H1 (cell line): Measurements from ENCODE around the gene SPTB. TPM values are rescaled to one million over a fixed set of nuclear protein-coding genes. Genes with fewer than 3 reads are reported as not detected.

Experiments
- CTCF ChIA-PET: fragments of 300-600 bp; sonication (Branson Sonifier 250); formaldehyde crosslinking; loops from one replicate; lab custom pipeline; 2021; ENCODE audit not compliant: partially characterized antibody; lab: Charles Lee
- POLR2A ChIA-PET: fragments of 300-600 bp; sonication (Branson Sonifier 250); formaldehyde crosslinking; loops from one replicate; lab custom pipeline; 2021; ENCODE audit warnings: inconsistent platforms; ENCODE audit not compliant: partially characterized antibody; lab: Charles Lee
- DNase-seq, 2 experiments: peaks; one replicate each; pipeline versions ENCODE4 v3.0.0 to v3.0.0-alpha.2; 2010 to 2022; ENCODE audit warnings: low spot score in 2 of 2, low read depth in 1 of 2, mixed read lengths in 1 of 2
- FAIRE-seq: peaks from 2 replicates; lab custom pipeline; 2011; peaks lifted over from hg19 to GRCh38; lab: Jason Lieb, UNC
- H2AFZ ChIP-seq: 2 replicates; pipeline ENCODE4 v1.8.1; 2012; ENCODE audit warnings: low read length, inconsistent platforms
- H2AK5ac ChIP-seq: 2 replicates; pipeline ENCODE4 v1.6.1; 2013; ENCODE audit warnings: low read depth, low read length
- H2BK120ac ChIP-seq: replicated peaks from 2 replicates; pipeline ENCODE3; 2013; ENCODE audit warnings: low read depth, low read length, inconsistent platforms
- H2BK12ac ChIP-seq: 2 replicates; pipeline ENCODE4 v1.6.1; 2013; ENCODE audit warnings: low read depth, low read length
- H2BK15ac ChIP-seq: 2 replicates; pipeline ENCODE4 v1.6.1; 2013; ENCODE audit warnings: low read length
- H2BK20ac ChIP-seq: 2 replicates; pipeline ENCODE4 v1.6.1; 2013; ENCODE audit warnings: low read length
- H2BK5ac ChIP-seq: 2 replicates; pipeline ENCODE4 v1.6.1; 2013; ENCODE audit warnings: low read depth, low read length
- H3K14ac ChIP-seq: 2 replicates; pipeline ENCODE4 v1.6.1; 2013; ENCODE audit warnings: inconsistent platforms; ENCODE audit not compliant: insufficient read length
- H3K18ac ChIP-seq: 2 replicates; pipeline ENCODE4 v1.6.1; 2013; ENCODE audit warnings: low read length; ENCODE audit errors: extremely low read depth
- H3K23ac ChIP-seq: 2 replicates; pipeline ENCODE4 v1.6.1; 2013; ENCODE audit warnings: inconsistent platforms; ENCODE audit not compliant: insufficient read length
- H3K23me2 ChIP-seq: 2 replicates; pipeline ENCODE4 v1.6.1; 2013; ENCODE audit warnings: low read depth, low read length
- H3K27ac ChIP-seq: 2 replicates; pipeline ENCODE4 v1.6.1; 2011; ENCODE audit warnings: low read depth, low read length, inconsistent platforms
- H3K27me3 ChIP-seq, 4 experiments: replicated peaks in 1 of 4; 1 replicate in 1 of 4; 2 replicates in 3 of 4; pipeline versions ENCODE4 v1.6.1 to v1.8.1; 2011 to 2013; ENCODE audit warnings: low read length in 3 of 4, mild to moderate bottlenecking in 3 of 4, inconsistent platforms in 2 of 4, mixed read lengths in 2 of 4, moderate library complexity in 1 of 4; ENCODE audit not compliant: control insufficient read depth in 3 of 4, insufficient read depth in 3 of 4; ENCODE audit errors: extremely low read depth in 1 of 4
- H3K36me3 ChIP-seq, 4 experiments: 2 replicates each; pipeline versions ENCODE4 v1.6.1 to v1.8.1; 2011 to 2013; ENCODE audit warnings: mild to moderate bottlenecking in 4 of 4, low read length in 3 of 4, moderate library complexity in 2 of 4, control low read depth in 1 of 4, inconsistent platforms in 1 of 4; ENCODE audit not compliant: insufficient read depth in 4 of 4, control insufficient read depth in 2 of 4
- H3K4ac ChIP-seq: replicated peaks from 2 replicates; pipeline ENCODE3; 2013; ENCODE audit warnings: low read length, low read depth, mixed read lengths, inconsistent platforms; ENCODE audit not compliant: insufficient read length
- H3K4me1 ChIP-seq, 4 experiments: replicated peaks in 1 of 4; 1 replicate in 1 of 4; 2 replicates in 3 of 4; pipeline versions ENCODE4 v1.6.1 to v1.8.1; 2011 to 2013; ENCODE audit warnings: low read length in 3 of 4, inconsistent platforms in 2 of 4, mixed read lengths in 1 of 4; ENCODE audit not compliant: insufficient read depth in 4 of 4, control insufficient read depth in 3 of 4
- H3K4me2 ChIP-seq, 2 experiments: 2 replicates each; pipeline versions ENCODE4 v1.6.1 to v1.8.1; 2011 to 2013; ENCODE audit warnings: low read depth in 2 of 2, low read length in 2 of 2, control low read depth in 1 of 2, inconsistent platforms in 1 of 2, mild to moderate bottlenecking in 1 of 2; ENCODE audit not compliant: insufficient read depth in 1 of 2
- H3K4me3 ChIP-seq, 4 experiments: fragments of 200-600, 300-600 bp in 1 of 4; sonication (generic), shearing (Covaris generic), sonication (Bioruptor Twin) in 1 of 4; 2 replicates each; pipeline versions ENCODE4 v1.5.1 to v1.8.1; 2011 to 2016; ENCODE audit warnings: low read length in 4 of 4, low read depth in 3 of 4, control low read depth in 2 of 4, inconsistent platforms in 2 of 4, mild to moderate bottlenecking in 2 of 4, mixed read lengths in 1 of 4, moderate library complexity in 1 of 4; ENCODE audit not compliant: insufficient read depth in 2 of 4; ENCODE audit errors: extremely low read depth in 1 of 4
- H3K56ac ChIP-seq: replicated peaks from 2 replicates; pipeline ENCODE3; 2013; ENCODE audit warnings: low read depth, mild to moderate bottlenecking, mixed read lengths, low read length, inconsistent platforms; ENCODE audit not compliant: insufficient read length
- H3K79me1 ChIP-seq: 2 replicates; pipeline ENCODE4 v1.6.1; 2013; ENCODE audit warnings: low read depth, low read length, control low read depth
- H3K79me2 ChIP-seq, 2 experiments: 2 replicates each; pipeline versions ENCODE4 v1.6.1 to v1.8.1; 2012 to 2013; ENCODE audit warnings: low read length in 2 of 2, mild to moderate bottlenecking in 2 of 2, inconsistent platforms in 1 of 2; ENCODE audit not compliant: insufficient read depth in 2 of 2, control insufficient read depth in 1 of 2
- H3K9ac ChIP-seq, 4 experiments: replicated peaks in 1 of 4; 1 replicate in 1 of 4; 2 replicates in 3 of 4; pipeline versions ENCODE4 v1.6.1 to v1.8.1; 2011 to 2013; ENCODE audit warnings: low read depth in 3 of 4, low read length in 3 of 4, control low read depth in 2 of 4, mild to moderate bottlenecking in 2 of 4, moderate library complexity in 2 of 4, inconsistent platforms in 1 of 4; ENCODE audit errors: extremely low read depth in 1 of 4
- H3K9me3 ChIP-seq, 2 experiments: 2 replicates each; pipeline versions ENCODE4 v1.6.1 to v1.8.1; 2012 to 2013; ENCODE audit warnings: mild to moderate bottlenecking in 2 of 2, moderate library complexity in 2 of 2, control low read depth in 1 of 2, inconsistent platforms in 1 of 2, low read depth in 1 of 2, low read length in 1 of 2, mixed read lengths in 1 of 2; ENCODE audit not compliant: insufficient read depth in 2 of 2
- H4K20me1 ChIP-seq, 2 experiments: replicated peaks in 1 of 2; 2 replicates each; pipeline versions ENCODE3 to v1.8.1; 2011 to 2013; ENCODE audit warnings: inconsistent platforms in 2 of 2, low read length in 2 of 2, mild to moderate bottlenecking in 1 of 2; ENCODE audit not compliant: insufficient read depth in 2 of 2, control insufficient read depth in 1 of 2
- H4K5ac ChIP-seq: 2 replicates; pipeline ENCODE4 v1.6.1; 2013; ENCODE audit warnings: low read length, low read depth, mixed read lengths, inconsistent platforms; ENCODE audit not compliant: insufficient read length
- H4K8ac ChIP-seq: 2 replicates; pipeline ENCODE4 v1.8.0; 2013; ENCODE audit warnings: mild to moderate bottlenecking, moderate library complexity, low read length, inconsistent platforms; ENCODE audit not compliant: insufficient read depth; ENCODE audit errors: extremely low read depth
- H4K91ac ChIP-seq: replicated peaks from 2 replicates; pipeline ENCODE3; 2013; ENCODE audit warnings: low read length, mixed read lengths, inconsistent platforms; ENCODE audit not compliant: insufficient read length
- CHD1 ChIP-seq: IDR thresholded peaks from 2 replicates; pipeline ENCODE4 v1.6.1; 2012; ENCODE audit warnings: low read depth, low read length, improper control_type of control experiment
- CTBP2 ChIP-seq: IDR thresholded peaks from 2 replicates; pipeline ENCODE4 v1.7.0; 2011; ENCODE audit warnings: borderline replicate concordance, mild to moderate bottlenecking, moderate library complexity, mixed read lengths, low read length; ENCODE audit not compliant: insufficient read depth, insufficient read length
- SIN3A ChIP-seq, 2 experiments: IDR thresholded peaks in 1 of 2; conservative IDR thresholded peaks in 1 of 2; 2 replicates each; pipeline ENCODE4 v1.6.1; 2011 to 2012; ENCODE audit warnings: low read length in 2 of 2, improper control_type of control experiment in 1 of 2, low read depth in 1 of 2, mild to moderate bottlenecking in 1 of 2
- WGBS, 2 experiments: shearing (Covaris generic) in 1 of 2; methylation state at CpG; one replicate each; pipeline versions ENCODE4 v1.1.6 to v1.1.7; 2013 to 2015; ENCODE audit warnings: low lambda C conversion rate in 2 of 2, mixed read lengths in 2 of 2, inconsistent platforms in 1 of 2, low coverage in 1 of 2, missing lambda C conversion rate in 1 of 2; ENCODE audit not compliant: insufficient replicate concordance in 2 of 2, insufficient coverage in 1 of 2, insufficient read length in 1 of 2; ENCODE audit errors: extremely low coverage in 1 of 2, missing lambda C conversion rate in 1 of 2; 5-methylcytosine and 5-hydroxymethylcytosine counted together
- polyA plus RNA-seq, 7 experiments: library from polyadenylated mRNA; depleted of rRNA in 3 of 7; stranded (reverse) in 5 of 7; unstranded in 2 of 7; fragments of >200 nt in 5 of 7; fragments of 200-250 nt in 2 of 7; gene quantifications; 1 replicate in 5 of 7; 2 replicates in 1 of 7; 4 replicates in 1 of 7; pipeline versions ENCODE4 v1.2.1 to v1.2.3, GENCODE V29; 2011 to 2013; ENCODE audit warnings: missing spikeins in 2 of 7, mixed read lengths in 2 of 7
- total RNA-seq: library from RNA; stranded (reverse); fragmentation: NEBNext Ultra II Directional; extraction: Animal tissue kit (Norgen Biotek cat#: 25700); gene quantifications from 2 replicates; pipeline ENCODE4 v1.2.1, GENCODE V29; 2021

SPTB gene
- total and polyA plus RNA-seq, 2 of the 8 experiments (the other 6 are each of a cell fraction or from before 2014, with no cell fraction given), result 0.30 to 2.4 TPM

DNA sequence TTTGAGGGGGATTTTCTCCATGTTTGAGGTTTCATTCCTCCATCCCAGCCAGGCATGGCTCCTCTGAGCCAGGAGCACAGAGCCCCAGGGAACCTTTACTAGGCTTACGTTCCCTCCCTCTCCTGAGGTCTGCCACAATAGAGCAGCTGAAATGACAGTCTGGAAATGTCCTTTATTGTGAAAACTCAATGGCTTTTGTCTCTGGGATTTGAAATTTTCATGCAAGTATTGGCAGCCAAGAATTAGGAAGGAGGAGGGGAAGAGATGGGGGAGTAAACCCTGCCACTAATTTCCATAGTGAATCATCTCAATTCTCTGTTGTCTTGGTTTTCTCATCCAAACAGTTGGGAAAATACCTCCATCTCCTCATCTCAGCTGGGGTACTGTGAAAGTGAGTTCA is 178.0 kb downstream of the SPTB start:
- POLR2A ChIA-PET, result interaction anchor here (7.8 kb wide), 1 partner anchor 14 kb away, joined by 102 read pairs; no protein-coding TSS in a partner anchor
- no peaks in the 10 kb centered on the region for H3K36me3 ChIP-seq
- no peak overlapping the region for H2BK15ac ChIP-seq
- H4K8ac ChIP-seq, result no peak overlapping the region
- peak overlapping the region; percentile 25 for H2BK120ac ChIP-seq
- H3K18ac ChIP-seq, result no peak overlapping the region; the same call in 1 of the 2 replicates
- peaks cover 21% of the 10 kb centered on the region for H3K23me2 ChIP-seq
- H2BK12ac ChIP-seq, result no peak overlapping the region
- 0 out of 2 replicates have a peak, but pooled peaks cover 2% of the 10 kb centered on the region for H3K79me1 ChIP-seq
- CTCF ChIA-PET, result interaction anchor here (0.9 to 9.3 kb wide), 7 partner anchors 13 to 189 kb away, joined by 3 to 74 read pairs (median 4); no protein-coding TSS in a partner anchor
- 0% methylated on average over 1 of the region's 1 CpG; no CpG with 5 or more reads in 1 of the 2 experiments for WGBS, 2 experiments
- no peaks in the 10 kb centered on the region for H4K20me1 ChIP-seq
- no peaks in the 10 kb centered on the region for H3K27me3 ChIP-seq
- no peak overlapping the region for H4K91ac ChIP-seq
- no peak overlapping the region for H2AK5ac ChIP-seq
- peak; percentile 53 for TF ChIP-seq CTBP2
- 0 out of 4 replicates have a peak, but pooled peaks have one; percentile 27 to 47 for TF ChIP-seq SIN3A (conservative IDR thresholded peaks at IDR 0.05 in 1 of 2, IDR thresholded peaks at IDR 0.05 in 1 of 2; ENCODE audit: low read depth in 1 of 2, low read length in 2 of 2)
- no peak for TF ChIP-seq CHD1
- TF ChIP-seq, all 59 proteins: peak for 2
- Histone ChIP-seq H3K23ac (no peak overlapping the region), H3K4me3 (peak overlapping the region in 1 of 4 experiments; percentile 80; a peak in 1 of 8 replicates), H2AFZ (no peak overlapping the region), H2BK5ac (no peak overlapping the region), H3K56ac (no peak overlapping the region), H3K4me1 (peaks cover 14 to 45% (median 35%) of the 10 kb centered on the region in 4 experiments), H3K14ac (no peak overlapping the region), H2BK20ac (peak overlapping the region; percentile 76; the same call in 1 of the 2 replicates), H4K5ac (no peak overlapping the region), H3K27ac (no peak overlapping the region), H3K9ac (no peak overlapping the region), H3K4ac (no peak overlapping the region), H3K9me3 (no peaks in the 10 kb centered on the region), H3K79me2 (peaks cover 0 to 22% of the 10 kb centered on the region in 2 experiments; a peak in 2 of 4 replicates), H3K4me2 (peak overlapping the region; percentile 94 to 96)
- FAIRE-seq, result peak; percentile 95
- no peak for DNase-seq
